NCI-H345 treated with DMSO at 0.1 percent for 48 hours (cell line): Measurements from ENCODE around the gene EFR3B.
"Not testable (repeated sequence)": the region's sequence is repeated elsewhere in the genome, so short reads cannot be mapped to it uniquely, and the experiment has no call there.

Experiments
- DNase-seq: peaks from one replicate; lab custom pipeline; 2025; ENCODE audit not compliant: unreplicated experiment; lab: John Stamatoyannopoulos, UW

The EFR3B gene

GRCh38 chr2:25103287-25103871, 61.5 kb downstream of the EFR3B start:
- DNase-seq: no peak

- DNase-seq: no peak
These were observed 62.9 kb downstream of the EFR3B start for GRCh38 chr2:25104736-25105135.

DNA sequence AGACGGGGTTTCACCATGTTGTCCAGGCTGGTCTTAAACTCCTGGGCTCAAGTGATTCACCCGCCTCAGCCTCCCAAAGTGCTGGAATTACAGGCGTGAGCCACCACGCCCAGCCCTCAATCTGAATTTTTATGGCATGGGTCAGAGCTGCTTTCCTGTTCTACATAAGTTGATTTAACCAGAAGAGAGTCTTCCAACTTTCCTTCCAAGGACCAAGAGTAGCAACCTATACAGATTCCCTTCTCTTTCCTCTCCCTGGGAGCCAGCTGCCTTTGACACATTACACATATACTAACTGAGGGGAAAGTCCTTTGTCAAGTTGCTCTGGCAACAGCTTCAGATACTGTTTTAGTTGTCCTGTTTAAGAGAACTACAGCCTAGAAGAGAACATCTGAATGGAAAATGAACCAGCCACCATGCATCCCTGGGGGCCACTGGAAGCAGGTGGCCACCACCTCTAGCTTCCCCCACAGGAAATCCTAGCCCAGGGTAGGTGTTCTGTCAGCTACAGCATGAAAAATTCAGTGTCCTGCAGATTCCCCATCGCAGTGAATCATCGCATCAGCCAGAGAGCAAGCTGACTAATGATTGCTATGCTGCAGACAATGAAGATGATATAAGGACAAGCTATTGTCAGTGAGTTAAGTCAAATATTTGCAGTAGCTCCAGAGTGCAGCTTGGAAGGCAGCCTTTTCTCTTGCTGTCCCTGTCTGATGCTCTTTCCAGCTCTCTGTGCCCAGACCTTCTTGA, 63.6 kb downstream of the EFR3B start:
- DNase-seq: peak; percentile 98

GRCh38 chr2:25109822-25110221, 67.9 kb downstream of the EFR3B start:
- DNase-seq: no peak

DNA sequence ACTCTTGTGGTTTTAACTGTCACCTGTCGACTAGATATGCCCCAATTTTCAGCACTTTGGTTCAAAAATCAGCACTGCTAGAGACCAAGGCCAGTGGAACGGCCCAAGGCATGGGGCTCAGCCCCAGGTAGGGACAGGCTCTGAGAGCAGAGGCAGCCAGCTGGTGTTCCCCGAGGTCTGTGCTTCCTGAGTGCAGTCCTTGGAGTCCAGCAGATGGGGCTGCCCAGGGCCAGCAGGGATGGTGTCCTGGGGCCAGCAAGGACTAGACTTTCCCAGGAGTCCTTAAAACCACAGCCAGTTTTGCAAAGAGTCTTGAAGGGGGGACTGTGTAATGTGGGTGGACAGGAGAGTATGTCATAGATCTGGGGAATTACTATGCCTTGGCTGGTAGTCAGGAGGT, 70.2 kb downstream of the EFR3B start:
- DNase-seq: no peak

DNA sequence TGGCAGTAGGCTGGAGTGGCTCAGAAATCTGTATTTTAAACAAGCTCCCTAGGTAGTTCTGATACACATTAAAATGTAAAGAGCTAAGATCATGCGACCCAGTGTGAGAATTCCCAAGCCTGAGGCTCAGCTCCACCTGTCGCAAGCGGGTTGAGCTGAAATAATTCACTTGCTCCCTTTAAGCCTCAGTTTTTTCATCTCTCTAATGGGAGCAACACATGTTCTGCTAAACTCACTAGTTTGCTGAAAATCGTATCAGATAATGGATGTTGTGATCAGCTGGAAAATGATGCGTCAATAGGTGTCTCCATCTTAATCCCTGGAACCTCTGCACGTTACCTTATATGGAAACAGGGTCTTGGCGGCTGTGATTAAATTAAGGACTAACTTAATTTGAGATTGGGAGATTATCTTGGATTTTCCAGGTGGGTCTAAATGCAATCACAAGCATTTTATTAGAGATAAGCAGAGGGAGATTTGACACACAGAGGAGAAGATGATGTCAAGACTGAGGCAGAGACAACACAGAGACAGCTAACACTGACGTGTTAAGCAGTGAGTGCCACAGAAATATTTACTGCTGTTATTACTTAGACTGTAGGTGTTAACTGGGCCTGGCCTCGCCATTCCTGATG, 73.5 kb downstream of the EFR3B start:
- DNase-seq: no peak

- no peak for DNase-seq
These were observed 74.0 kb downstream of the EFR3B start for GRCh38 chr2:25115902-25116301.

GRCh38 chr2:25116956-25117355, 75.1 kb downstream of the EFR3B start:
- DNase-seq: no peak

- no peak for DNase-seq
These were observed 77.4 kb downstream of the EFR3B start for GRCh38 chr2:25119263-25119662.

GRCh38 chr2:25122367-25122766, 80.5 kb downstream of the EFR3B start:
- DNase-seq: no peak

GRCh38 chr2:25123682-25124081, 81.8 kb downstream of the EFR3B start:
- DNase-seq: no peak

DNA sequence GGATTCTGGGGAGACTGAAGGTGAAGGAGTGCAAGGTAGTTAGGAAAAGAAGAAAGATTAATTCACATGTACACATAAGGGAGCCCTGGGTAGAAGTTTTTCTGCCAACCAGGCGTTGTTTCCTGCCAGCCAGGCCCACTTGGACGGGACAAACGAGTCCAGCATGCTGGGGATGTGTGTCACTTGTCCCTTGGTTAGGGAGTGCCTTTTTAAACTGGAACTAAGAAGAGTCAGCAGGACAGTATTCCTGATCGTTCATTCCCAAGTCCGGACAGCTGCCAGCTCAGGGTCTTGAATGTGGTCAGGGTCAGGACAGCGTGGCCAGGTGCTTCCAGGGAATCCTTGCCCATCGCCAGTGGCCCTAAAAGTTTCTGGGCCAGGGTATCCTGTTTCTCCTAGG, 83.3 kb downstream of the EFR3B start:
- DNase-seq: no peak

GRCh38 chr2:25125976-25126375, 84.1 kb downstream of the EFR3B start:
- no peak for DNase-seq

GRCh38 chr2:25127071-25127470, 85.2 kb downstream of the EFR3B start:
- DNase-seq: not testable (repeated sequence)

- DNase-seq: no peak
These were observed 85.8 kb downstream of the EFR3B start for GRCh38 chr2:25127646-25128045.

- DNase-seq: no peak
These were observed 88.1 kb downstream of the EFR3B start for GRCh38 chr2:25129901-25130520.

GRCh38 chr2:25131253-25131566, 89.3 kb downstream of the EFR3B start:
- no peak for DNase-seq

DNA sequence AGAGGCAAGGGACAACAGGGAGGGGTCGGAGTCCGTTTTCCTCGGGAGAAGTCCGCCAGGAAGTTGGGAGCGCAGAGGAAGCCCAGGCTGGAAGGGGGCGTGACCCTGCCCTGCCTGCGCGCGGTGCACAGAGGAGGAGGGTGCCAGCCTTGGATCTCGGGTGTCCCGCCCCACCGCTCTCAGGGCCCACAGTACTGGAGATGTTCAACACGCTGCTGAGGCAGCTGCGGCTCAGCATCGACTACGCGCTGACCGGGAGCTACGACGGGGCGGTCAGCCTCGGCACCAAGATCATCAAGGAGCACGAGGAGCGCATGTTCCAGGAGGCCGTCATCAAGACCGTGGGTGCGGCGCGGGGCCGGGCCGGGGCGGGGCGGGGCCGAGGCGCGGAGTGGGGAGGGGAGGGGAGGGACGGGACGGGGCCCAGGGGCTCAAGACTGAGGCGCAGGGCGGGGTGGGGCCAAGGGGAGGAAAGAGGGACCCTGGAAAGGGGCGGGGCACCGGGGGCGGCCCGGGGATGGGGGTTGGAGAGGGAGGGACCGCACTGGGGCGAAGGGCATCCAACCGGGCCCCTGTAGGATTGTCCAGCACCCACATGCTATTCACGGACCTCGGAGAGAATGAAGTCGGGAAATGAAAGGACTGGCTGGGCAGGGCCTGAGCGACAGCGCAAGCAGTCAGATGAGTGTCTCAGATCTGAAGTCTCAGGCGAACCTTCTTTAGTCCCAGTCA, 89.9 kb downstream of the EFR3B start:
- DNase-seq: no peak

DNA sequence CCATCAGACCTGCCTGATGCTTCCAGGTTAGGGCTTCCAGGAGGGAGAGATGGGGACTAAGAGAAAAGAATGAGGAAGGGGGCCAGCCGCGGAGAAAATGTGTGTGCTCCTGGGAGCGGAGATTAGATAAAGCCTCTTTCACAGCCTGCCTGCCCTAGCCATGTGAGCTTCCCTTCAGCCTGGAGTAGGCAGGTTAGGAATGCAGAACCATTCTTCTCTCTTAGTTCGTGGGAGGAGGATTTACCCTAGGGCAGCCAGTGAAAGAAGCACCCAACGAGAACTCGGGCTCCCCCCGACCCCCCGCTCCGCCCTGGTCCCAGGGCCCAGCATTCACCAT, 90.4 kb downstream of the EFR3B start:
- no peak for DNase-seq

- no peak for DNase-seq
These were observed 90.8 kb downstream of the EFR3B start for GRCh38 chr2:25132693-25133092.

DNA sequence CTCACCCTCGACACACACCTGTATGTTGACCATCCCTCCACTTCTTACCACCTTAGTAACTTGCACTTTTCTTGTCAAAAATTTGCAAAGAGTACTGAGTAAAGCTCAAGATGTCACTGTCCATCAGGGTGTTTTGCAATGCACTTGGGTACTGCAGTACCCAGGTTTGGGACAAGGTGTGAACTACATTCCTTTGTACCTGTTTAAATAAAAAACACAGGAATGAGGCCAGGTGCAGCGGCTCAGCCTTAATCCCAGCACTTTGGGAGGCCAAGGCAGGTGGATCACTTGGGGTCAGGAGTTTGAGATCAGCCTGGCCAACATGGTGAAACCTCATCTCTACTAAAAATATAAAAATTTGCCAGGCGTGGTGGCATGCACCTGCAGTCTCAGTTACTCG, 98.7 kb downstream of the EFR3B start:
- DNase-seq: not testable (repeated sequence)

DNA sequence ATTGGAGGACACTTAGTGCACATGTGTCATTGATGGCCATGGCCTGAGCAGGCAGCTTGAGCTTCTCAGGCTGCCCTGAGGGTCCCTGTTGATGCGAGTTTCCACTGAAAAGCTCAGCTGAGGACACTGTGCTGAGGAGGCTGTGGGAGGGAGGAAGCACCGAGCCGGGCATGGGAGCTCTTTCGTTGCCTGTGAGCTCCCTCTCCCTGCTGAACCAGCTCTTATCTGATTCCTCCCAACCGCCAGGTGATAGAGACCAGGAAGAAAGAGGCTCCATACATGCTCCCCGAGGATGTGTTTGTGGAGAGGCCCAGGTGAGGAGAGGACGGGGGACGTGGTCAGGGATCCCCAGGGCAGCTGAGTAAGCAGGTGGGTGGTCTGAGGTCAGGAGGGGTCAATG, 99.2 kb downstream of the EFR3B start:
- no peak for DNase-seq
